Chondrocyte (in vitro differentiated cells): ENCODE measurements around the gene MRPS2. TPM values are rescaled to one million over a fixed set of nuclear protein-coding genes. Genes with fewer than 3 reads are reported as not detected.
A peak's percentile ranks its signal among the peaks of the same experiment; 100 is the strongest.

Experiments used
- DNase-seq: peaks from one replicate; pipeline ENCODE4 v3.0.0; 2021; ENCODE audit warnings: mixed read lengths, low spot score
- H3K27ac Mint-ChIP-seq: one replicate; pipeline ENCODE4 v1.8.0; 2021; ENCODE audit warnings: mild to moderate bottlenecking, moderate library complexity, mixed read lengths; ENCODE audit not compliant: unreplicated experiment
- H3K27me3 Mint-ChIP-seq: 2 replicates; pipeline ENCODE4 v1.8.0; 2021; ENCODE audit warnings: low read depth, mixed read lengths
- H3K36me3 Mint-ChIP-seq: 2 replicates; pipeline ENCODE4 v1.8.0; 2021; ENCODE audit warnings: low read depth, mixed read lengths
- H3K4me1 Mint-ChIP-seq: 2 replicates; pipeline ENCODE4 v1.8.0; 2021; ENCODE audit warnings: low read depth, mild to moderate bottlenecking, mixed read lengths
- H3K4me3 Mint-ChIP-seq: one replicate; pipeline ENCODE4 v1.8.0; 2021; ENCODE audit warnings: mild to moderate bottlenecking, moderate library complexity, mixed read lengths; ENCODE audit not compliant: unreplicated experiment
- H3K9me3 Mint-ChIP-seq: 2 replicates; pipeline ENCODE4 v1.8.0; 2021; ENCODE audit warnings: low read depth, mixed read lengths
- CTCF ChIP-seq: fragments of 200-600 bp; sonication (generic); IDR thresholded peaks from 2 replicates; pipeline ENCODE4 v1.5.0; 2021; ENCODE audit warnings: antibody characterized with exemption, mild to moderate bottlenecking, moderate library complexity
- total RNA-seq: library from RNA; stranded (reverse); gene quantifications from 3 replicates; pipeline ENCODE4 v1.2.1, GENCODE V29; 2021

The MRPS2 gene
- total RNA-seq, 1 donor from 2014 or later = 24.4 TPM

GRCh38 chr9:135522931-135523330 lies 22.4 kb downstream of the MRPS2 start:
- peaks cover 13% of the 10 kb centered on the region for H3K27me3 Mint-ChIP-seq
- no peak for TF ChIP-seq CTCF
- H3K4me3 Mint-ChIP-seq = no peak overlapping the region
- peaks cover 8% of the 10 kb centered on the region for H3K4me1 Mint-ChIP-seq
- no peak for DNase-seq
- H3K9me3 Mint-ChIP-seq = no peaks in the 10 kb centered on the region
- no peaks in the 10 kb centered on the region for H3K36me3 Mint-ChIP-seq
- no peak overlapping the region for H3K27ac Mint-ChIP-seq

GRCh38 chr9:135523521-135524129 lies 23.1 kb downstream of the MRPS2 start:
- Mint-ChIP-seq H3K36me3 (no peaks in the 10 kb centered on the region), H3K27me3 (peaks cover 8% of the 10 kb centered on the region), H3K9me3 (no peaks in the 10 kb centered on the region), H3K4me1 (peaks cover 8% of the 10 kb centered on the region), H3K4me3 (no peak overlapping the region), H3K27ac (no peak overlapping the region)
- no peak for DNase-seq
- no peak for TF ChIP-seq CTCF

- no peak overlapping the region for H3K27ac Mint-ChIP-seq
- peaks cover 5% of the 10 kb centered on the region for H3K27me3 Mint-ChIP-seq
- H3K9me3 Mint-ChIP-seq = no peaks in the 10 kb centered on the region
- H3K4me3 Mint-ChIP-seq = no peak overlapping the region
- DNase-seq = no peak
- no peak for TF ChIP-seq CTCF
- no peaks in the 10 kb centered on the region for H3K36me3 Mint-ChIP-seq
- H3K4me1 Mint-ChIP-seq = peaks cover 8% of the 10 kb centered on the region
Observed at GRCh38 chr9:135524130-135524861, 23.8 kb downstream of the MRPS2 start.

GRCh38 chr9:135525241-135526088 lies 25.0 kb downstream of the MRPS2 start:
- no peak for TF ChIP-seq CTCF
- H3K4me1 Mint-ChIP-seq = peaks cover 4% of the 10 kb centered on the region
- H3K27ac Mint-ChIP-seq = no peak overlapping the region
- H3K27me3 Mint-ChIP-seq = peaks cover 3% of the 10 kb centered on the region
- peak; percentile 90 for DNase-seq
- H3K9me3 Mint-ChIP-seq = peaks cover 4% of the 10 kb centered on the region
- H3K4me3 Mint-ChIP-seq = no peak overlapping the region
- no peaks in the 10 kb centered on the region for H3K36me3 Mint-ChIP-seq

GRCh38 chr9:135526089-135526729 lies 25.7 kb downstream of the MRPS2 start:
- Mint-ChIP-seq H3K9me3 (peaks cover 4% of the 10 kb centered on the region), H3K4me1 (peaks cover 2% of the 10 kb centered on the region), H3K27me3 (peaks cover 3% of the 10 kb centered on the region), H3K36me3 (no peaks in the 10 kb centered on the region), H3K4me3 (no peak overlapping the region), H3K27ac (no peak overlapping the region)
- no peak for DNase-seq
- TF ChIP-seq CTCF = no peak
